ENCODE measurements around the gene MRI1. TPM values are rescaled to one million over a fixed set of nuclear protein-coding genes. Genes with fewer than 3 reads are reported as not detected.

MRI1 gene
- total RNA-seq, 2 donors from 2014 or later, result 54.6 to 63.0 TPM

- H3K4me3 ChIP-seq, result no peak overlapping the region
- H3K9me3 ChIP-seq, result no peaks in the 10 kb centered on the region
- ATAC-seq (ENCODE audit: insufficient number of reproducible peaks, low FRiP score, low read depth) (no peak), DNase-seq (ENCODE audit: low spot score) (no peak)
- no peaks in the 10 kb centered on the region for H3K27me3 ChIP-seq (replicated peaks; ENCODE audit: insufficient read depth)
- peaks cover 11% of the 10 kb centered on the region for H3K36me3 ChIP-seq
- no peak overlapping the region for H3K27ac ChIP-seq
- no peaks in the 10 kb centered on the region for H3K4me1 ChIP-seq (ENCODE audit: control insufficient read depth in 1 of 2, low read depth in 2 of 2)
- TF ChIP-seq CTCF (IDR thresholded peaks at IDR 0.05), result no peak
Measured at GRCh38 chr19:13814550-13814949, 50.2 kb downstream of the MRI1 start.

GRCh38 chr19:13817018-13817614 lies 52.8 kb downstream of the MRI1 start:
- no peak for TF ChIP-seq CTCF (IDR thresholded peaks at IDR 0.05)
- peaks cover 3% of the 10 kb centered on the region for H3K36me3 ChIP-seq
- no peak for DNase-seq (ENCODE audit: low spot score)
- no peak overlapping the region for H3K4me3 ChIP-seq
- H3K9me3 ChIP-seq, result no peaks in the 10 kb centered on the region
- peaks cover 0 to 6% of the 10 kb centered on the region in 2 donors for H3K4me1 ChIP-seq (ENCODE audit: control insufficient read depth in 1 of 2, low read depth in 2 of 2)
- H3K27ac ChIP-seq, result no peak overlapping the region
- ATAC-seq (ENCODE audit: insufficient number of reproducible peaks, low FRiP score, low read depth), result no peak
- no peaks in the 10 kb centered on the region for H3K27me3 ChIP-seq (replicated peaks; ENCODE audit: insufficient read depth)

- Histone ChIP-seq H3K36me3 (peaks cover 3% of the 10 kb centered on the region), H3K27me3 (replicated peaks; ENCODE audit: insufficient read depth) (no peaks in the 10 kb centered on the region), H3K9me3 (no peaks in the 10 kb centered on the region), H3K4me1 (ENCODE audit: control insufficient read depth in 1 of 2, low read depth in 2 of 2) (peaks cover 2 to 13% of the 10 kb centered on the region in 2 donors), H3K4me3 (no peak overlapping the region), H3K27ac (no peak overlapping the region)
- DNase-seq (ENCODE audit: low spot score), result no peak
- no peak for TF ChIP-seq CTCF (IDR thresholded peaks at IDR 0.05)
- ATAC-seq (ENCODE audit: insufficient number of reproducible peaks, low FRiP score, low read depth), result no peak
Measured at GRCh38 chr19:13817615-13818371, 53.5 kb downstream of the MRI1 start.

GRCh38 chr19:13819238-13819637 lies 54.9 kb downstream of the MRI1 start:
- H3K27ac ChIP-seq, result no peak overlapping the region
- H3K4me1 ChIP-seq (ENCODE audit: control insufficient read depth in 1 of 2, low read depth in 2 of 2), result peaks cover 10 to 25% of the 10 kb centered on the region in 2 donors
- DNase-seq (ENCODE audit: low spot score), result no peak
- no peaks in the 10 kb centered on the region for H3K36me3 ChIP-seq
- no peaks in the 10 kb centered on the region for H3K27me3 ChIP-seq (replicated peaks; ENCODE audit: insufficient read depth)
- no peak for ATAC-seq (ENCODE audit: insufficient number of reproducible peaks, low FRiP score, low read depth)
- H3K9me3 ChIP-seq, result no peaks in the 10 kb centered on the region
- TF ChIP-seq CTCF (IDR thresholded peaks at IDR 0.05), result no peak
- H3K4me3 ChIP-seq, result no peak overlapping the region

GRCh38 chr19:13821292-13821691 lies 57.0 kb downstream of the MRI1 start:
- H3K4me1 ChIP-seq (ENCODE audit: control insufficient read depth in 1 of 2, low read depth in 2 of 2), result peaks cover 10 to 25% of the 10 kb centered on the region in 2 donors
- H3K36me3 ChIP-seq, result no peaks in the 10 kb centered on the region
- H3K4me3 ChIP-seq, result no peak overlapping the region
- H3K27ac ChIP-seq, result peak overlapping the region; percentile 23 to 50
- no peaks in the 10 kb centered on the region for H3K27me3 ChIP-seq (replicated peaks; ENCODE audit: insufficient read depth)
- DNase-seq (ENCODE audit: low spot score), result no peak
- ATAC-seq (ENCODE audit: insufficient number of reproducible peaks, low FRiP score, low read depth), result no peak
- H3K9me3 ChIP-seq, result no peaks in the 10 kb centered on the region
- TF ChIP-seq CTCF (IDR thresholded peaks at IDR 0.05), result no peak

All from thoracic aorta (tissue), 2 donors.